Transverse colon (tissue), 4 donors: ENCODE data around the gene CIROP.

Experiments
- CTCF ChIP-seq, 5 experiments: fragments of 200-600 bp in 3 of 5; fragments of 450-650 bp in 2 of 5; sonication (generic) in 3 of 5; IDR thresholded peaks; 1 replicate in 2 of 5; 2 replicates in 3 of 5; pipeline ENCODE4 v1.5.1; 2016 to 2017; ENCODE audit warnings: antibody characterized with exemption in 5 of 5, inconsistent platforms in 3 of 5, mild to moderate bottlenecking in 2 of 5, moderate library complexity in 1 of 5
- POLR2A ChIP-seq: fragments of 450-650 bp; IDR thresholded peaks from one replicate; pipeline ENCODE4 v1.6.1; 2016; ENCODE audit warnings: antibody characterized with exemption, mild to moderate bottlenecking, moderate library complexity
- POLR2AphosphoS5 ChIP-seq, 3 donors: sonication (generic); formaldehyde crosslinking; IDR thresholded peaks; one replicate each; pipeline ENCODE4 v1.6.1; 2016; ENCODE audit warnings: antibody characterized with exemption in 3 of 3

GRCh38 chr14:23115039-23115731 lies 10.4 kb upstream of the CIROP start:
- no peak for TF ChIP-seq CTCF (IDR thresholded peaks at IDR 0.05)
- no peak for TF ChIP-seq POLR2AphosphoS5 (IDR thresholded peaks at IDR 0.05)
- TF ChIP-seq POLR2A: no peak
